Astrocyte of the spinal cord (primary cell): Measurements from ENCODE around the gene CARD10.

Experiments
- DNase-seq: peaks from one replicate; pipeline ENCODE4 v3.0.0; 2011; ENCODE audit warnings: low read depth, low spot score
- H3K4me3 ChIP-seq: 2 replicates; pipeline ENCODE4 v1.5.1; 2011; ENCODE audit warnings: low read depth, mild to moderate bottlenecking, low read length, moderate library complexity
- CTCF ChIP-seq: IDR thresholded peaks from 2 replicates; pipeline ENCODE4 v1.5.1; 2012; ENCODE audit warnings: low read depth, mild to moderate bottlenecking, low read length, inconsistent platforms
- in situ Hi-C: cut with HindIII; loops from 2 replicates; pipeline ENCODE4 v1.10.0; 2017; ENCODE audit warnings: low sequenced_read_pairs

CARD10 gene

GRCh38 chr22:37499027-37499707 lies 20.0 kb downstream of the CARD10 start:
- in situ Hi-C loops, result no loop called here
- no peak overlapping the region for H3K4me3 ChIP-seq
- TF ChIP-seq CTCF, result no peak
- peak; percentile 49 for DNase-seq

- no peak for DNase-seq
- TF ChIP-seq CTCF, result peak; percentile 41
- in situ Hi-C loops, result no loop called here
- H3K4me3 ChIP-seq, result no peak overlapping the region
These were observed 20.8 kb downstream of the CARD10 start for GRCh38 chr22:37498289-37498909.

GRCh38 chr22:37497062-37497599 lies 22.1 kb downstream of the CARD10 start:
- H3K4me3 ChIP-seq, result no peak overlapping the region
- no peak for TF ChIP-seq CTCF
- in situ Hi-C loops, result no loop called here
- DNase-seq, result peak; percentile 93

GRCh38 chr22:37496651-37497050 lies 22.6 kb downstream of the CARD10 start:
- in situ Hi-C loops, result no loop called here
- TF ChIP-seq CTCF, result no peak
- H3K4me3 ChIP-seq, result no peak overlapping the region
- DNase-seq, result peak; percentile 78

GRCh38 chr22:37493979-37494378 lies 25.2 kb downstream of the CARD10 start:
- in situ Hi-C loops, result no loop called here
- no peak overlapping the region for H3K4me3 ChIP-seq
- TF ChIP-seq CTCF, result no peak
- no peak for DNase-seq

- TF ChIP-seq CTCF, result peak; percentile 67
- H3K4me3 ChIP-seq, result no peak overlapping the region
- DNase-seq, result peak; percentile 52
- in situ Hi-C loops, result no loop called here
These were observed 26.5 kb downstream of the CARD10 start for GRCh38 chr22:37492428-37493344.
